Skeletal muscle tissue (tissue), 4 donors: Measurements from ENCODE around the gene ASGR1. TPM values are rescaled to one million over a fixed set of nuclear protein-coding genes. Genes with fewer than 3 reads are reported as not detected.
A peak's percentile ranks its signal among the peaks of the same experiment; 100 is the strongest.
"Not testable (repeated sequence)": the region's sequence is repeated elsewhere in the genome, so short reads cannot be mapped to it uniquely, and the experiment has no call there.

Source experiments
- H3K27ac ChIP-seq: one replicate; pipeline ENCODE4 v1.7.0; 2013; ENCODE audit warnings: mild to moderate bottlenecking, low read depth, low read length, inconsistent platforms
- H3K27me3 ChIP-seq, 3 donors: one replicate each; pipeline ENCODE4 v1.7.0; 2013; ENCODE audit warnings: low read length in 3 of 3; ENCODE audit not compliant: control insufficient read depth in 3 of 3, insufficient read depth in 3 of 3
- H3K36me3 ChIP-seq, 3 donors: one replicate each; pipeline ENCODE4 v1.7.0; 2013; ENCODE audit warnings: low read length in 3 of 3; ENCODE audit not compliant: control insufficient read depth in 3 of 3, insufficient read depth in 3 of 3
- H3K4me1 ChIP-seq, 3 donors: one replicate each; pipeline ENCODE4 v1.7.0; 2013; ENCODE audit warnings: low read length in 3 of 3, mild to moderate bottlenecking in 3 of 3; ENCODE audit not compliant: control insufficient read depth in 3 of 3, insufficient read depth in 3 of 3
- H3K4me3 ChIP-seq, 3 donors: one replicate each; pipeline ENCODE4 v1.7.0; 2013; ENCODE audit warnings: low read length in 3 of 3
- H3K9ac ChIP-seq, 3 donors: one replicate each; pipeline ENCODE4 v1.7.0; 2013; ENCODE audit warnings: low read length in 3 of 3, mild to moderate bottlenecking in 3 of 3, moderate library complexity in 2 of 3, low read depth in 1 of 3
- H3K9me3 ChIP-seq, 3 donors: one replicate each; pipeline ENCODE4 v1.7.0; 2013; ENCODE audit warnings: low read length in 3 of 3; ENCODE audit not compliant: control insufficient read depth in 3 of 3
- total RNA-seq: library from RNA; depleted of rRNA; stranded (reverse); fragments of >200 nt; gene quantifications from one replicate; pipeline ENCODE4 v1.2.3, GENCODE V29; 2014
- donor health status: Osteomylitis.

ASGR1 gene
- total RNA-seq, 1 donor from 2014 or later, result 1.0 TPM

GRCh38 chr17:7191069-7191468 lies 11.9 kb upstream of the ASGR1 start:
- H3K27me3 ChIP-seq, result no peaks in the 10 kb centered on the region
- peaks cover 5 to 23% (median 7%) of the 10 kb centered on the region in 3 donors for H3K36me3 ChIP-seq
- H3K9ac ChIP-seq, result no peak overlapping the region
- H3K27ac ChIP-seq, result no peak overlapping the region
- H3K4me3 ChIP-seq, result no peak overlapping the region
- no peaks in the 10 kb centered on the region for H3K4me1 ChIP-seq
- H3K9me3 ChIP-seq, result no peaks in the 10 kb centered on the region

GRCh38 chr17:7190276-7190917 lies 11.2 kb upstream of the ASGR1 start:
- H3K9me3 ChIP-seq, result no peaks in the 10 kb centered on the region

GRCh38 chr17:7186241-7186640 lies 7.1 kb upstream of the ASGR1 start:
- no peak overlapping the region for H3K9ac ChIP-seq
- H3K27ac ChIP-seq, result no peak overlapping the region
- no peaks in the 10 kb centered on the region for H3K9me3 ChIP-seq
- no peaks in the 10 kb centered on the region for H3K4me1 ChIP-seq
- H3K4me3 ChIP-seq, result no peak overlapping the region
- peaks cover 0 to 2% (median 0%) of the 10 kb centered on the region in 3 donors for H3K36me3 ChIP-seq
- no peaks in the 10 kb centered on the region for H3K27me3 ChIP-seq

More at GRCh38 chr17:7190276-7190917, 11.2 kb upstream of the ASGR1 start:
- Histone ChIP-seq H3K9ac (no peak overlapping the region), H3K4me3 (no peak overlapping the region), H3K27ac (no peak overlapping the region), H3K4me1 (no peaks in the 10 kb centered on the region), H3K36me3 (peaks cover 4 to 18% (median 6%) of the 10 kb centered on the region in 3 donors), H3K27me3 (no peaks in the 10 kb centered on the region)

GRCh38 chr17:7184647-7185046 lies 5.5 kb upstream of the ASGR1 start:
- Histone ChIP-seq H3K9ac (no peak overlapping the region), H3K9me3 (no peaks in the 10 kb centered on the region), H3K27me3 (peaks cover 0 to 3% (median 0%) of the 10 kb centered on the region in 3 donors), H3K4me1 (no peaks in the 10 kb centered on the region), H3K4me3 (no peak overlapping the region), H3K36me3 (peaks cover 0 to 2% (median 0%) of the 10 kb centered on the region in 3 donors), H3K27ac (no peak overlapping the region)

- H3K27ac ChIP-seq, result no peak overlapping the region
- H3K9ac ChIP-seq, result no peak overlapping the region
- H3K36me3 ChIP-seq, result no peaks in the 10 kb centered on the region
- no peaks in the 10 kb centered on the region for H3K9me3 ChIP-seq
- H3K4me3 ChIP-seq, result no peak overlapping the region
- peaks cover 0 to 4% (median under 1%) of the 10 kb centered on the region in 3 donors for H3K27me3 ChIP-seq
- no peaks in the 10 kb centered on the region for H3K4me1 ChIP-seq
These were observed 4.9 kb upstream of the ASGR1 start for GRCh38 chr17:7184091-7184488.

GRCh38 chr17:7183433-7184090 lies 4.4 kb upstream of the ASGR1 start:
- Histone ChIP-seq H3K4me1 (no peaks in the 10 kb centered on the region), H3K27ac (no peak overlapping the region), H3K9ac (no peak overlapping the region)

GRCh38 chr17:7182101-7182500 lies 2.9 kb upstream of the ASGR1 start:
- H3K4me1 ChIP-seq, result peaks cover 11 to 14% (median 13%) of the 10 kb centered on the region in 3 donors
- H3K27ac ChIP-seq, H3K9me3 ChIP-seq, H3K4me3 ChIP-seq, H3K36me3 ChIP-seq, H3K9ac ChIP-seq: not testable (repeated sequence)
- H3K27me3 ChIP-seq, result peaks cover 13 to 17% (median 16%) of the 10 kb centered on the region in 3 donors

More at GRCh38 chr17:7183433-7184090, 4.4 kb upstream of the ASGR1 start:
- H3K27me3 ChIP-seq, result peaks cover 0 to 4% (median 2%) of the 10 kb centered on the region in 3 donors
- H3K9me3 ChIP-seq, result no peaks in the 10 kb centered on the region
- H3K36me3 ChIP-seq, result no peaks in the 10 kb centered on the region
- H3K4me3 ChIP-seq, result no peak overlapping the region

- Histone ChIP-seq H3K9me3 (no peaks in the 10 kb centered on the region), H3K27ac (no peak overlapping the region), H3K9ac (no peak overlapping the region), H3K4me1 (peaks cover 17% of the 10 kb centered on the region in 3 donors), H3K27me3 (peaks cover 35 to 45% (median 43%) of the 10 kb centered on the region in 3 donors), H3K4me3 (no peak overlapping the region), H3K36me3 (no peaks in the 10 kb centered on the region)
These were observed 225 bp downstream of the ASGR1 start for GRCh38 chr17:7178973-7179316.

- Histone ChIP-seq H3K9ac (peak overlapping the region in 1 of 3 donors; percentile 62), H3K9me3 (no peaks in the 10 kb centered on the region), H3K27me3 (peaks cover 41 to 51% (median 50%) of the 10 kb centered on the region in 3 donors), H3K36me3 (no peaks in the 10 kb centered on the region), H3K4me3 (peak overlapping the region in 2 of 3 donors; percentile 48 to 60), H3K27ac (no peak overlapping the region), H3K4me1 (peaks cover 17 to 19% (median 17%) of the 10 kb centered on the region in 3 donors)
These were observed 1.2 kb downstream of the ASGR1 start for GRCh38 chr17:7177954-7178477.
